ENCODE data around the gene RNF166. TPM values are rescaled to one million over a fixed set of nuclear protein-coding genes. Genes with fewer than 3 reads are reported as not detected.
A peak's percentile ranks its signal among the peaks of the same experiment; 100 is the strongest.

RNF166 gene
- total RNA-seq, 1 experiment from 2014 or later, result 26.5 TPM

DNA sequence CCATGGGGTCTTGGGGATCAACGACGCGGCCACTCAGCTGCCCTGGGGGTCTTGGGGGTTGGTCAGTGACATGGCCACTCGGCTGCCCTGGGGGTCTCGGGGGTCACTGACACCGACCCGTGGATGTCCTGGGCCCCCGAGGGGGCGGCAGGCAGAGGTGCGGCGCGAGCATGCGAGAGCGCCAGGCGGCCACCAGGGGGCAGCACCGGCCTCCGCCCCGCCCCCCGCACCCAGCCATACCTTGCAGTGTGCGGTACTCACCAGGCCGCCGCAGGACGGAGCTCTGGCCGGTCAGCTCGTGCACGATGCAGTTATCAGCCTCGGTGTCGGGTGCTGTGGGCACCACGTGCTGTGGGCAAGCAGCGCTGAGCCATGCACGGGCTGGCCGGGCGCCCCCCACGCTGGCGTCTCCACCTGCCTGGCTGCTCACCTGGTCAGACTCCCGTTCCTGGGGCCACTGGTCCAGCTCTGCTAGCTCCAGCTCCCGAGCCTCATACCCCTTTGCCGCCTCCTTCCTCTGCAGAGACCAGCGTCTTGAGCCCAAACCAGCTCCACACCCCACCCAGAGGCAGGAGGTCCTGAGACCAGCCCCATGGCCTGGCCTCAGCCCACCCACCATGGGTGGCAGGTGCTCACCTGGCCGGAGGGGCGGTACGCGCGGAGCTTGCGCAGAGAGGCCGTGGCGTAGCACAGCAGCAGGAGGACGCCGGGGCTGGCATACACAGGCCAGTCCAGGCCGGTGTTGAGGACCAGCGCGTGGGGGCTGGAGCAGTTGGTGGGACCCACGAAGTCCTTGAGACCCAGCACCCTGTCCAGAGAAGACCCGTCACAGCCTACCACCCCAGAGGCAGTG, 31.3 kb upstream of the RNF166 start:
- Histone ChIP-seq H3K27me3 (ENCODE audit: insufficient read depth, low read length) (no peaks in the 10 kb centered on the region), H3K23ac (ENCODE audit: insufficient read length, low read depth, low read length) (no peak overlapping the region), H3K56ac (ENCODE audit: insufficient read length, low read depth, low read length) (no peak overlapping the region), H3T11ph (ENCODE audit: low read length) (no peak overlapping the region), H3K4me2 (ENCODE audit: insufficient read depth, insufficient read length, low read length) (no peak overlapping the region), H3K9ac (ENCODE audit: extremely low read depth, insufficient read length, low read length) (no peak overlapping the region), H2BK12ac (ENCODE audit: insufficient read length, low read depth, low read length) (no peak overlapping the region), H2BK15ac (ENCODE audit: low read depth, low read length) (no peak overlapping the region), H3K14ac (ENCODE audit: insufficient read depth, low read length) (no peak overlapping the region), H3K23me2 (ENCODE audit: insufficient read length, low read depth, low read length, poor library complexity, severe bottlenecking) (no peaks in the 10 kb centered on the region), H4K91ac (ENCODE audit: insufficient read length, low read depth, low read length) (no peak overlapping the region), H2AFZ (ENCODE audit: low read length) (no peak overlapping the region), H4K5ac (ENCODE audit: insufficient read length, low read depth, low read length) (no peak overlapping the region), H3K27ac (ENCODE audit: insufficient read length, low read depth, low read length) (no peak overlapping the region), H2BK120ac (ENCODE audit: low read depth, low read length, poor library complexity, severe bottlenecking) (no peak overlapping the region), H3K79me2 (ENCODE audit: insufficient read depth, low read length) (no peaks in the 10 kb centered on the region), H3K4me1 (ENCODE audit: insufficient read depth, low read length) (no peaks in the 10 kb centered on the region), H4K8ac (replicated peaks; ENCODE audit: insufficient read length, low read depth, low read length) (no peak overlapping the region), H4K20me1 (ENCODE audit: control insufficient read depth, insufficient read depth, insufficient read length) (no peaks in the 10 kb centered on the region), H3K79me1 (ENCODE audit: insufficient read depth, low read depth, low read length, poor library complexity, severe bottlenecking) (no peaks in the 10 kb centered on the region), H3K9me3 (ENCODE audit: control insufficient read depth, low read depth, low read length) (no peaks in the 10 kb centered on the region), H3K4ac (ENCODE audit: low read depth, low read length) (no peak overlapping the region), H2BK5ac (ENCODE audit: insufficient read length, low read length) (no peak overlapping the region), H2AK5ac (ENCODE audit: insufficient read length, low read length) (no peak overlapping the region), H3K18ac (ENCODE audit: insufficient read length, low read depth, low read length) (no peak overlapping the region), H2BK20ac (ENCODE audit: low read depth, low read length, poor library complexity, severe bottlenecking) (no peak overlapping the region)
- DNase-seq, result peak; percentile 77
- WGBS (ENCODE audit: extremely low coverage, insufficient read length, low lambda C conversion rate), result no CpG with 5 or more reads among the region's 54 CpGs
- H3K4me3 Mint-ChIP-seq, result no peak overlapping the region
- H3K27me3 Mint-ChIP-seq (ENCODE audit: low read depth), result no peaks in the 10 kb centered on the region; the same call in 1 of the 2 replicates
- TF ChIP-seq, protein P1, sequence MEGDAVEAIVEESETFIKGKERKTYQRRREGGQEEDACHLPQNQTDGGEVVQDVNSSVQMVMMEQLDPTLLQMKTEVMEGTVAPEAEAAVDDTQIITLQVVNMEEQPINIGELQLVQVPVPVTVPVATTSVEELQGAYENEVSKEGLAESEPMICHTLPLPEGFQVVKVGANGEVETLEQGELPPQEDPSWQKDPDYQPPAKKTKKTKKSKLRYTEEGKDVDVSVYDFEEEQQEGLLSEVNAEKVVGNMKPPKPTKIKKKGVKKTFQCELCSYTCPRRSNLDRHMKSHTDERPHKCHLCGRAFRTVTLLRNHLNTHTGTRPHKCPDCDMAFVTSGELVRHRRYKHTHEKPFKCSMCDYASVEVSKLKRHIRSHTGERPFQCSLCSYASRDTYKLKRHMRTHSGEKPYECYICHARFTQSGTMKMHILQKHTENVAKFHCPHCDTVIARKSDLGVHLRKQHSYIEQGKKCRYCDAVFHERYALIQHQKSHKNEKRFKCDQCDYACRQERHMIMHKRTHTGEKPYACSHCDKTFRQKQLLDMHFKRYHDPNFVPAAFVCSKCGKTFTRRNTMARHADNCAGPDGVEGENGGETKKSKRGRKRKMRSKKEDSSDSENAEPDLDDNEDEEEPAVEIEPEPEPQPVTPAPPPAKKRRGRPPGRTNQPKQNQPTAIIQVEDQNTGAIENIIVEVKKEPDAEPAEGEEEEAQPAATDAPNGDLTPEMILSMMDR (conservative IDR thresholded peaks at IDR 0.05), result peak; percentile 99
- 0 out of 4 replicates have a peak, but pooled peaks cover 0 to 3% of the 10 kb centered on the region in 2 experiments for H3K4me1 Mint-ChIP-seq
- peaks cover 2 to 4% (median 3%) of the 10 kb centered on the region in 3 experiments; a peak in 4 of 7 replicates for H3K36me3 Mint-ChIP-seq (ENCODE audit: insufficient read depth in 1 of 3, low read depth in 3 of 3)
- no peaks in the 10 kb centered on the region for H3K9me3 Mint-ChIP-seq
- no peak overlapping the region for H3K27ac Mint-ChIP-seq

Data from H9 (cell line).